ENCODE measurements around the gene FAM118B. TPM values are rescaled to one million over a fixed set of nuclear protein-coding genes. Genes with fewer than 3 reads are reported as not detected.
"Not testable (repeated sequence)": the region's sequence is repeated elsewhere in the genome, so short reads cannot be mapped to it uniquely, and the experiment has no call there.

FAM118B gene
- total RNA-seq, 3 donors from 2014 or later, result 15.9 to 18.6 (median 17.0) TPM

GRCh38 chr11:126219547-126219946 lies 8.0 kb downstream of the FAM118B start:
- DNase-seq, result no peak
- H3K9me3 Mint-ChIP-seq, result no peaks in the 10 kb centered on the region
- peaks cover 24% of the 10 kb centered on the region for H3K4me1 Mint-ChIP-seq (ENCODE audit: low read depth)
- peaks cover 5% of the 10 kb centered on the region for H3K36me3 Mint-ChIP-seq (ENCODE audit: insufficient read depth)
- ATAC-seq, result no peak
- no peak overlapping the region for H3K4me3 Mint-ChIP-seq
- H3K27me3 Mint-ChIP-seq (ENCODE audit: low read depth), result no peaks in the 10 kb centered on the region

- Mint-ChIP-seq H3K9me3 (no peaks in the 10 kb centered on the region), H3K36me3 (ENCODE audit: insufficient read depth) (peaks cover 5% of the 10 kb centered on the region), H3K27me3 (ENCODE audit: low read depth) (no peaks in the 10 kb centered on the region), H3K4me3 (no peak overlapping the region), H3K4me1 (ENCODE audit: low read depth) (no peaks in the 10 kb centered on the region)
- ATAC-seq (no peak), DNase-seq (no peak)
Observed at GRCh38 chr11:126224647-126225294, 13.2 kb downstream of the FAM118B start.

GRCh38 chr11:126225295-126225665 lies 13.7 kb downstream of the FAM118B start:
- no peak for ATAC-seq
- no peaks in the 10 kb centered on the region for H3K9me3 Mint-ChIP-seq

GRCh38 chr11:126226334-126227084 lies 14.9 kb downstream of the FAM118B start:
- Mint-ChIP-seq H3K4me3 (no peak overlapping the region), H3K9me3 (no peaks in the 10 kb centered on the region), H3K36me3 (ENCODE audit: insufficient read depth) (peaks cover 6% of the 10 kb centered on the region), H3K27me3 (ENCODE audit: low read depth) (no peaks in the 10 kb centered on the region), H3K4me1 (ENCODE audit: low read depth) (no peaks in the 10 kb centered on the region)
- DNase-seq (no peak), ATAC-seq (no peak)

More at GRCh38 chr11:126225295-126225665, 13.7 kb downstream of the FAM118B start:
- H3K4me1 Mint-ChIP-seq (ENCODE audit: low read depth), result no peaks in the 10 kb centered on the region
- no peak overlapping the region for H3K4me3 Mint-ChIP-seq
- no peaks in the 10 kb centered on the region for H3K27me3 Mint-ChIP-seq (ENCODE audit: low read depth)
- peaks cover 5% of the 10 kb centered on the region for H3K36me3 Mint-ChIP-seq (ENCODE audit: insufficient read depth)
- DNase-seq, result no peak

- no peak for DNase-seq
- H3K36me3 Mint-ChIP-seq (ENCODE audit: insufficient read depth), result peaks cover 6% of the 10 kb centered on the region
- H3K27me3 Mint-ChIP-seq (ENCODE audit: low read depth), result no peaks in the 10 kb centered on the region
- no peak overlapping the region for H3K4me3 Mint-ChIP-seq
- ATAC-seq, result no peak
- H3K9me3 Mint-ChIP-seq, result no peaks in the 10 kb centered on the region
- no peaks in the 10 kb centered on the region for H3K4me1 Mint-ChIP-seq (ENCODE audit: low read depth)
Observed at GRCh38 chr11:126229858-126230540, 18.4 kb downstream of the FAM118B start.

GRCh38 chr11:126231725-126232459 lies 20.3 kb downstream of the FAM118B start:
- Mint-ChIP-seq H3K4me1 (ENCODE audit: low read depth) (no peaks in the 10 kb centered on the region), H3K9me3 (no peaks in the 10 kb centered on the region), H3K27me3 (ENCODE audit: low read depth) (no peaks in the 10 kb centered on the region), H3K36me3 (ENCODE audit: insufficient read depth) (peaks cover 15% of the 10 kb centered on the region), H3K4me3 (no peak overlapping the region)
- no peak for DNase-seq
- ATAC-seq, result no peak

GRCh38 chr11:126232683-126233082 lies 21.1 kb downstream of the FAM118B start:
- ATAC-seq (no peak), DNase-seq (no peak)
- Mint-ChIP-seq H3K36me3 (ENCODE audit: insufficient read depth) (peaks cover 15% of the 10 kb centered on the region), H3K4me3 (no peak overlapping the region), H3K9me3 (no peaks in the 10 kb centered on the region), H3K4me1 (ENCODE audit: low read depth) (no peaks in the 10 kb centered on the region), H3K27me3 (ENCODE audit: low read depth) (no peaks in the 10 kb centered on the region)

GRCh38 chr11:126233391-126233790 lies 21.8 kb downstream of the FAM118B start:
- H3K4me3 Mint-ChIP-seq, result no peak overlapping the region
- H3K27me3 Mint-ChIP-seq (ENCODE audit: low read depth), result no peaks in the 10 kb centered on the region
- ATAC-seq (no peak), DNase-seq (no peak)
- no peaks in the 10 kb centered on the region for H3K4me1 Mint-ChIP-seq (ENCODE audit: low read depth)
- peaks cover 15% of the 10 kb centered on the region for H3K36me3 Mint-ChIP-seq (ENCODE audit: insufficient read depth)
- H3K9me3 Mint-ChIP-seq, result no peaks in the 10 kb centered on the region

DNA sequence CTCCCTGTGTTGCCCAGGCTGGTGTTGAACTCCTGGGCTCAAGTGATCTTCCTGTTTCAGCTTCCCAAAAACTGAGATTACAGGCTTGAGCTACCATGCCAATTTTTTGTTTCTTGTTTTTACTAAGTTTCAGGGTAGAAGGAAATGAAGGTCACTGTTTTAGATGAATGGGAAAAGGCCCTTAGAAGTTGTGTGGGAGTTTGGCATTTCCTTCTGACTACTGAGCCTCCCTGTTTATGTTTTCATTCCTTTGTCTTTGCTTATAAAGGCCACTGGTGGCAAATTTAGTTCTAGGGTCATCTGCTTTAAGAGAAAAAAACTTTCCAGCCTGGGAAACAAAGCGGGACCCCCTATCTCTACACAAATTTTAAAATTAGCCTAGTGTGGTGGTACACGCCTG lies 35.1 kb downstream of the FAM118B start:
- Mint-ChIP-seq H3K4me3 (no peak overlapping the region), H3K27me3 (ENCODE audit: low read depth) (no peaks in the 10 kb centered on the region), H3K36me3 (ENCODE audit: insufficient read depth) (peaks cover 19% of the 10 kb centered on the region), H3K9me3 (no peaks in the 10 kb centered on the region), H3K4me1 (ENCODE audit: low read depth) (no peaks in the 10 kb centered on the region)
- ATAC-seq (no peak), DNase-seq (no peak)

DNA sequence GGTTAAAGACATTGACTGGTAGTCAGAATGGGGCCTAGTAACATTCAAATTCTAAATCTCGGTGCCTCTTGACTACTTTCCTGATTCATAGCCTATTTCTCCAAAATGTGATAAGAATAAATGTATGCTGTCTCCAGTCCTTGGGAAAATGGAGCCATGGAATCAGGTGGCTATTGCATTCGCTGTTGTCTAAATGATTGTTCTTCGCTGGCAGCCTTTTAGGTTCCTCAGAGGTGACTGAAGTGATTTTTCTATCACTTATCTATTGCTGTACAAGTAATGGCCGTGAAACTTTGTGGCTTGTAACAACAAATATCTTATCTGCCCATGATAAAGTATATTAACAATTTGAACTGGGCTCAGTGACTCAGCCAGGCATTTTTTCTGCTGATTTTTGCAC lies 41.7 kb downstream of the FAM118B start:
- H3K36me3 Mint-ChIP-seq (ENCODE audit: insufficient read depth), result peaks cover 16% of the 10 kb centered on the region
- no peak overlapping the region for H3K4me3 Mint-ChIP-seq
- H3K27me3 Mint-ChIP-seq (ENCODE audit: low read depth), result no peaks in the 10 kb centered on the region

GRCh38 chr11:126254819-126255218 lies 43.2 kb downstream of the FAM118B start:
- Mint-ChIP-seq H3K9me3 (no peaks in the 10 kb centered on the region), H3K4me1 (ENCODE audit: low read depth) (no peaks in the 10 kb centered on the region), H3K27me3 (ENCODE audit: low read depth) (no peaks in the 10 kb centered on the region), H3K36me3 (ENCODE audit: insufficient read depth) (peaks cover 14% of the 10 kb centered on the region), H3K4me3 (no peak overlapping the region)
- DNase-seq, result no peak
- no peak for ATAC-seq

More for the DNA sequence above, 41.7 kb downstream of the FAM118B start:
- ATAC-seq, result no peak
- H3K4me1 Mint-ChIP-seq (ENCODE audit: low read depth), result no peaks in the 10 kb centered on the region
- H3K9me3 Mint-ChIP-seq, result no peaks in the 10 kb centered on the region
- no peak for DNase-seq

DNA sequence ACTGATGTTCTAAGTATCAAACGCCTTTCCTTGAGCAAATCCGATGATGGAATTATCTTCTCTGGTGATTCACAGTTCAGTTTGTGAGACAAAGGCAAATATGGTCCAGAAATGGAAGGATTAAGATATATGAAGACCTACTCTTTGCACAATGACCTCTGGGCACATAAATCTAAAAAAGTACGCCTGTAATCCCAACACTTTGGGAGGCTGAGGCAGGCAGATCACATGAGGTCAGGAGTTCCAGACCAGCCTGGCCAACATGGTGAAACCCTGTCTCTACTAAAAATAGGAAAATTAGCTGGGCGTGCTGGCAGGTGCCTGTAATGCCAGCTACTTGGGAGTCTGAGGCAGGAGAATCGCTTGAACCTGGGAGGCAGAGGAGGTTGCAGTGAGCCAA lies 43.9 kb downstream of the FAM118B start:
- H3K4me3 Mint-ChIP-seq; H3K27me3 Mint-ChIP-seq (ENCODE audit: low read depth); H3K4me1 Mint-ChIP-seq (ENCODE audit: low read depth); DNase-seq; H3K9me3 Mint-ChIP-seq; ATAC-seq: not testable (repeated sequence)
- H3K36me3 Mint-ChIP-seq (ENCODE audit: insufficient read depth), result peaks cover 14% of the 10 kb centered on the region

DNA sequence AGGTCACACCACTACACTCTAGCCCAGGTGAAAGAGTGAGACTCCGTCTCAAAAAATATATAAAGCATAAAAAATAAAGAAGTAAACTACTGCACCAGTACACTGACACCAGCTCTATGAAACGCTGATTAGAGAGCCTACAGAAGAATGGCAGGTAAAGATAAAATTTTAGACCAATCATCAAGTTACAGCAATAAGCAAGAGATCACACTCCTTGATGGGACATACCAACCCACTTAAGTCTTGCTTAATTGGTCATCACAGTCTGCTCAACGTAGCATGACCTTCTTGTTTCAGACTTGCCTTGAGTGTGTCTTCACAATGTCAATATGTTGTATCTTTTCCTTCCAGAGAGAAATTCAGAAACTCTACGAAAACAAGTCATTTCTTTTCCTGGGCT lies 44.6 kb downstream of the FAM118B start:
- no peaks in the 10 kb centered on the region for H3K27me3 Mint-ChIP-seq (ENCODE audit: low read depth)
- peaks cover 17% of the 10 kb centered on the region for H3K36me3 Mint-ChIP-seq (ENCODE audit: insufficient read depth)
- DNase-seq (no peak), ATAC-seq (no peak)
- no peak overlapping the region for H3K4me3 Mint-ChIP-seq
- no peaks in the 10 kb centered on the region for H3K9me3 Mint-ChIP-seq
- H3K4me1 Mint-ChIP-seq (ENCODE audit: low read depth), result no peaks in the 10 kb centered on the region

- no peak for ATAC-seq
- H3K27me3 Mint-ChIP-seq (ENCODE audit: low read depth), result no peaks in the 10 kb centered on the region
- H3K9me3 Mint-ChIP-seq, result no peaks in the 10 kb centered on the region
- DNase-seq, result no peak
- H3K36me3 Mint-ChIP-seq (ENCODE audit: insufficient read depth), result peaks cover 18% of the 10 kb centered on the region
- H3K4me1 Mint-ChIP-seq (ENCODE audit: low read depth), result no peaks in the 10 kb centered on the region
- H3K4me3 Mint-ChIP-seq, result no peak overlapping the region
Observed at GRCh38 chr11:126257144-126257543, 45.6 kb downstream of the FAM118B start.

Measured in activated T-cell treated with anti-CD3 and anti-CD28 coated beads, Interleukin-2, amount 50 U/mL, for 4 hours (primary cell).